ENCODE results near the gene ELMO1.

The ELMO1 gene

DNA sequence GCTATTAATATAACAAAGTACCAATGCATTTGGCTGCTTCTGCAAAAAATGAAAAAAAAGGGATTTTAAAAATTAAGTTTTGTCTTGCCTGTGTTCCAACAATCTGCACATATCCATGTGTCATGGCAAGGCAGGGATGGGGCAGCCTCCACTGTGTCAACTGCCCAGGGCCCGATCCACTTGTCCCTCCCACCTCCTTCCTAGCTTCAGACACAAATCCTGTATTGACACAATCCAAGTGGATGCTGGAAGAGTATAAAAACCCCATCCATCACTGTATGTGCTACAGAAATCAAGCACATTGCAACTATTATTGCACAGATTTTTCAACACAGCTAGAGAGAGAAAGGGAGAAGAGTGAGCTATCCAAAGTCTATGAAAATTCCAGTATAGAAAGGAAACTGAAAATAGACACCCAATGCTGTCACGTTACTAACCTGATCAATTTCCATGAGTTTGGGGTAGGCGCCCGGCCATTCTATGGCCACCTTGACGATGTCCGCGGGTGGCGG, 106.4 kb downstream of the ELMO1 start:
- DNase-seq: no peak

DNA sequence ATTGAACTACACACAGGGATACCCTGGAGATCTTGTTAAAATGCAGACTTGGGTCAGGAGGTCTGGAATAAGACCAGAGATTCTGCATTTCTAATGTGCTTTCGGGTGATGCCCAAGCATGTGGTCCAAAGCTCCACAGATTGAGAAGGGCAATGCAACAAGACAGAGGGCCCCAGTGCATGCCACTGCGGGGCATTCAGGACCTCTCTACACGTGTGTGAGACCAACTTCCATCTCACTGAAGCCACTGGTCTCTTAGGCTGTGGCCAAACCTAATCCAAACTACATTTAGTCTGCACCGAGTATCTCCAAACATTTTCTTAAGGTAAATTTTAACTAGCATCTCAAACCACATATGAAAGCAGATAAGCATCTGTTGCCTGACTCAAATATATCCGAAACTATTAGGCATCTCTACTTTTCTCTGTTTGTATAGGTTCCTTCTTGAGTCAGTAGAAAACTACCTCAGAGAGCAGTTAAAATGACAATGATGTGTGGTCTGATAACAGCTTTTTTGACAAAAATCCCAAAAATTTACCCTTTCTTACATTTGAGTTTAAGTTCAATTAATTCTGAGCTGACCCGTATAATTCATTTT, 107.5 kb downstream of the ELMO1 start:
- no peak for DNase-seq

DNA sequence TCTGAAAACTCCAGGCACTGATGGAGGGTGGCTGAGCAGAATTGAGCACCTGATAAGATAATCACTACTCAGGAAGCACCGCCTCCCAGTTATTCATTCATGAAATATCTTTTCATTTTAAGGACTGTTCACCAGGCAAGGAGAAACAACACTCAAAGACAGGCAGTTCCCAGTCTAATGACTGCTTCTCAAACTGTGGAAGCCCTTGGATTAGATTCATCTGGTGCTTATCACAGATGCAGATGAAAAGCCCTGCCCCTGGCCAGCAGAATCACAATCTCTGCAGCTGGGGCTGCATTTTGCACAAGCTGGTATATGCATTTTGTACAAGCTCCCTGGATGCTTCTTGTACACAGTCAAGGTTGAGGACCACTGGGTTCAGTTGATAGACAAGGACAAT, 109.7 kb downstream of the ELMO1 start:
- no peak for DNase-seq

DNA sequence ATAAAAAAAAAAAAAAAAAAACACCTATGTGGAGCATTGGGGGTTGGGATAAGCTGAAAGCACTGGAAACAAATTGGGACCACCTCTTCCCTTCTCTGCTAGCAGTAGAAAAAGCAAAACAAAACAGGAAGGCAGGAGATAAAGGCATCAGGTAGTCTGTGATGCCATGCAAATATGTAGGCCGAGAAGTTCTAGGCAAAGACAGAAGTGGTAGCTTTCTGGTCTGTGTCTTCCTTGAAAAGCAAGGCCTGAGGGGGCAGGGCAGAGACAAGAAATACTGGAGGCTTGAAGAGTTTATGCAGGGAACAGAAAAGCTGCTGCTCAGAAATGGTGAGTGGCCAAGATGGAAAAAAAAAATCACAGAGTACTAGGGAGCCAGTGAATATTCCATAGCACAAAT, 111.1 kb downstream of the ELMO1 start:
- no peak for DNase-seq

DNA sequence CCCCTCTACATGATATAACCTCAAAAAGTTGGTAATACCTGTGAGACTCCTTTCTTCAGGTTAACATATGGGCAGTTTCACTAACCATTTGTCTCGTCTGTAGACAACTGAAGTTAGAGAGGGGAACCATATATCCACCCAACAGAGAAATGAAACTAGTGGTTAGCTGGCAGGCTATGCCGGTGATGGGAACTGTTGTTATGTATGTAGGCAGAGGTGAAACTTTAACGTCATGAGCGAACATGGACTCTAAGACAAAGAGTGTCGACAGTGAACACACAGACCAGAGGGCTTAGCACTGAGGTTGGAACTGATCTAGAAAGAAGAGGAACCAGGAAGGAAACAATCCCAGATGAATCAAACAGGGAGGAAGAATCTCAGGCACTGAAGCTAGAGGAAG, 112.4 kb downstream of the ELMO1 start:
- no peak for DNase-seq

DNA sequence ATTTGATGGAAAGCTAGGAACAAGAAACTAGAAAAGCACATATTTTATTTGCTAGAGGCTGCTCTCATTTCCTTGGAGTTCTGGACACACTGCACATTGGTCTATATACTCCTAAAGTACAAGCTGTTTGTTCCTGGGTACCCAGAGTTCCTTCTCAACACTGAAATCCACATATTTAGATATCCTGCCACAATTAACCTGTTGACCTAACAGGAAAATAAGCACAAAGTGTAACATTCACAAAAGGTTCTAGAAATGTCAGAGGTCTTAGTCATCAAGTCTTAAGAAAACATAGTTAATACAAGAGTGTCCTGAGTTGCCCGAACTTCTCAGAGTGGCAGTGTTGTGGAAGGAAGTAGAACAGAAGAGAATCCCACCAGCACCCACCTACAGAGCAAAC, 115.6 kb downstream of the ELMO1 start:
- DNase-seq: no peak

DNA sequence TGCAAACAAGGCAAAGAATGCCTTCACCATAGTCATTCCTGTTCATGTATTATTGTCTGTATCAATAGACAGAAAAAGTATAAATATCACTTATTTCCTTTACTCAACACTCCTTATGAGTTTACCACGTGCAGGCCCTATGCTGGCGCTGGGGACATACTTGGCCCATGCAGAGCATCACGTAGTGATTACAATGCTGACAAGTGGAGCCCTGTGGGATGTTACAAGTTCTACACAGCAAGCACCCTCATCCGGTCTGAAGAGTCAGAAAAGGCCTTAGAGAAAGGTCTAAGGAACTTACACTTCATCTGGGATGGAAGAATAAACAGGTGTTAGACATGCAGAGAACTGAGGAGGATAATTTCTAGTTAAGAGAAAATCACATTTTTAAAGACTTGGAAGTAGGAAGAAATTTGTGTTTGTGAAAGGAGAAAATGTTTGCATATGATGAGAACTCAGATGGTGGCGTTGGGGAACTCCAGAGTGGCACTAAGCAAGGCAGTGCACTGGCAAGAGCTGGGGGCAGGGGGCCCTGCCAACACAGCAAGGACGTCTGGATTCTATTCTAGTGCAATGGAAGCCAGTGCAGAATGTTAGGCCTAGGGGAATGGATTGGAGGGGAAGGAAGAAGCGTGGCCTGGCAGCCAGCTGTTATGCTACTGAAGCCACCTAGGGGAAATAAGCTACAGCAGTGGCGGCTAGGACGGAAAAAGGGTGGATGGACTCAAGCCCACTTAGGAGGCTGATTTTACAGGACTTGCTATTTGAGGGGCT, 116.2 kb downstream of the ELMO1 start:
- no peak for DNase-seq

DNA sequence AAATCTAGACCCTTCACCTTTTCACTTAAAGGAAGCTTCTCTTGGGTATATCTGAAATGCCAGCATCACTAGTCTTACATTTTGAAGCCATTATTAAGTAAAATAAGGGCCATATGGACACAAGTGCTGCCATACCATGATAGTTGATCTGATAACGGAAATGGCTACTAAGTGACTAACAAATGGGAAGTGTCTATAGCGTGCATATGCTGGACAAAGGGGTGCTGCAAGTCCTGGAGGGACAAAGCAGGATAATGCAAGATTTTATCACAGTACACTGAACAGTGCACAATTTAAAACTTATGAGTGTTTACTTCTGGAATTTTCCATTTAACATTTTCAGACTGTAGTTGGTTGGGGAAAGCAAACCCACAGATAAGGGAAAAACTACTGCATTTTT, 117.9 kb downstream of the ELMO1 start:
- no peak for DNase-seq

DNA sequence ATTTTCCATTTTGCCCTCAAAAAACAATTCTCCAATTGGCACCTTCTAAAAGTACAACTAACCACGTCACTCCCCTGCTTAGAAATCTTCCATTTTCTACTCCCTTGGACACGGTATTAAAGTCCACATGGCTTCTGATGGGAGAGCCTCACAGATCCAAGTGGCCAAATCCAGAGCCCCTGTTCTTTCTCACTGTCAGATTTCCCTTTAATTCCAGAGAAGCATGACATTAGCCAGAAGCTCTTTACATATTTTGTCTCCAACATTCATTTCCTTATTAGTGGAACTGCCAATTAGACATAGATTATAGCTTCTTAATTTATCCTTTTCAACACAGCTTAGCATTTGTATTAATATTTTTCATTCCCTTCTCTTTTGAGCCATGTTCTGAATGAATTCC, 118.7 kb downstream of the ELMO1 start:
- DNase-seq: no peak

DNA sequence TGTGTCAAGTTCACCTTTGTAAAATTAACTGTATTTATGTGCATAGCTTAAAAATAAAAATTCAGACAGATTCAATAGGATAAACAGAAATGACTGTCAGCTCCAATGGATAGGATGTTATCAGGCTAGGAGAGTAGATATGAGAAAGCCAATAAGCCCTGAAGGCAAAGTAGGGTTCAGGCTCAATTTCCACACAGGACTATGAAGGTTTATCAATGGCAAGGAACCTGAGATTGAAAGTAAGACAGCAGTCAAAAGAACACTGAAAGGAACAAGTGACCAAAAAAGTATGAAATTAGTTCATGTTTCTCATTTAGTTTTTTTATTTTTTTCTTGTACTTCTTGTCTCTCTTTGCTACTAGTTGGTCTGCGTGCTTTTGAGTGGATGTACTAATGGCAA, 121.4 kb downstream of the ELMO1 start:
- no peak for DNase-seq

DNA sequence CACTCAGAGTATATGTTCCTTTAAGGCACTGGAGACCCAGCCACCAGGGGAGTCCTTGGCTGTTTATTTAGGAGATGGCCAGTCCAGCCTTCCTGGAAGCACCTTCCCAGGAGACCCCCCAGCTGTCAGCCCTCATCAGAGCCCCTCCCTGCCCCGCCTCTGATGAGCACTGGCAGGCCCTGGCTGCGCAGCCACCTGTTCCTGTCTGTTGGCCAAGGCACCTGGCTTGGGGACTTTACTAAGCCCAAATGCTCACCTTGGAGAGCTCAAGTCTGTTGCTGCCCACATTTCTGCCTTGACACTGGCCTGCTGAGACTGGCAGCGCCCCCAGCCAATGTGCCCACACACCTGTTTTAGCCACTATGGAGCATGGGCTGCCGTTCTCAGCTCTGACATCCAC, 124.7 kb downstream of the ELMO1 start:
- DNase-seq: no peak

DNA sequence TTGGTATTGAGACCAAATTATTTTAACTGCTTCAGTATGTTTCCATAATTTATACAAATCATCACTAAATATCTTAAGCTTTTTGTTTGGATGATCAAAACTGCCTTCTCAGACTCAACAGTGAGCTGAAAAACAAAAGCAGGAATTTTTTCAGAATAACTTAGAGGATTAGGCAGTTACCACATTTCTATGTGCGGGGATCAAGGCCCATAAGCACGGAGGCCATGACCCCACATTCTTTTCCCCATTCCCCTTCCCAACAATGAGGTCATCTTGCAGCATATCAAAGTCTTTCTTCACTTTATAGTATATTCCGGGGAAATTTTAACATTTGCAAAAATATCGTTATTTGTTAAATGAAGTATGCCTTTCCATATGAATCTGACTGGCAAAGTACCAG, 125.8 kb downstream of the ELMO1 start:
- DNase-seq: no peak

DNA sequence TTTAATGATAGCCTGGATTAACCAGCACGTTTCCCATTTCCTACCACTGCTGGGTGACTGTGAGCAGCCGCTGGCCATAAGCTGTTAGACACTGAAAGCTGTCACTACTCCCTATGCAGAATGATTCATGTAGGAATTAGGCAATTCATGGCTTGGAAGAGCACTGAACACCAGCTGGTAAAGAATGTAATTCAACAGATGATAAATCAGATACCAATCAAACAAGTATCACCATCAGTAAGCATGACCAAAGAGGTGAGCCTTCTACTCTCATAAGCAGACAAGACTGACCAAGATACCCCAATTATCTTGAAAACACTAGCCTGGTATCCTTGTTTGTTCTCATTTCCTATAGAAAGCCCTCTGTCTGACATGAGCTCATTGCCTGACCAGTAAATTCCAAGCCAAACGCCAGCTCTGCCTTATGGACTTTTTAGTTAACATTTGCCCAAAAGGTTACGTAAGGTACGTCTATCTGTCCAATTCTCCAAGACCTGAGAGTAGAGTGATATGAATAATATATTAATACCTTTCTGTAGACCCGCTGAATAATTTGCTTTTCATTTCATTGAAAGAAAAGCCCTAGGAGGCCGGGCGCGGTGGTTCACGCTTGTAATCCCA, 127.7 kb downstream of the ELMO1 start:
- no peak for DNase-seq

DNA sequence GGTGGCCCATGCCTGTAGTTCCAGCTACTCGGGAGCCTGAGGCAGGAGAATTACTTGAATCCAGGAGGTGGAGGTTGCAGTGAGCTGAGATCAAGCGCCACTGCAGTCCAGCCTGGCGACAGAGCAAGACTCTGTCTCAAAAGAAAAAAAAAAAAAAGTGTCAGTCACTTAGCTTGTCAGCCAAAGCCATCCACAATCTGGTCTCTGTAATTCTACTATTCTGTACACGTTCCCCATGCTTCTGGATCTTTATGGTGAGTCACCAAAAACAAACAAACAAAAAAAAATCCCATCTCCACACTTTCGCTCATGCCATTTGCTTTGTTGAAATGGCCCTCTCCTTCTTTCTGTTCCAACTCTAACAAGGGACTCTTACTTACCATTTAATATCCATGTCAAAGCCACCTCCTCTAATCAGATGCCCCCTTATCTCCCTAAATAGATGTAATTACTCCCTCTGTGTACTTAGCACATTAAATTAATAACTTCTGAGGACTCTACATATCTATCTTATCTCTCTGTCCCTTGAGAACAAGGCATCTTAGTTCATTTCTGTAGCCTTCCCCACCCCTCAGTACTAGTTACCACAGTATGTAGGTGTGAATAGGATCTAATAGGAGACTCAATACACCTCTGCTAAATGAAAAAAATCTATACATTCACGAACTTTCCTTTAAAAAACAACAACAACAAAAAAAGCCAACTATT, 128.4 kb downstream of the ELMO1 start:
- no peak for DNase-seq

DNA sequence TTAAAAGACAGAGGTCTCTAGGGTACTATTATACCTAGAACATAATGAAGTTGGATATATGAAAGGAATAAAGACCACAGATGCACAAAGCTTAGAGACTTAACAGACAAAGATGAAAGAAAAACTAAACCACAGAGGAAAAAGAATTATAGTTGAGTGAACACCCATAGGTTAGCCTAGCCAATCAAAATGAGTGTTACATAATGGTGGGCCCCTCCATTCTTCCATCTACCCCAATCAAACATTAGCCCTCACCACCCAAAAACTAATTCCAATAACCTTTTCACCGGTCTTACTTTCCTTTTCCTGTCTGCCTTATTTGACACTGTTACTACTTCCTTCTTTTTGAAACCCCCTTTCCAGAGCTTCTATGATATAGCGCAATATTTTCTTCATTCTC, 130.1 kb downstream of the ELMO1 start:
- DNase-seq: no peak

DNA sequence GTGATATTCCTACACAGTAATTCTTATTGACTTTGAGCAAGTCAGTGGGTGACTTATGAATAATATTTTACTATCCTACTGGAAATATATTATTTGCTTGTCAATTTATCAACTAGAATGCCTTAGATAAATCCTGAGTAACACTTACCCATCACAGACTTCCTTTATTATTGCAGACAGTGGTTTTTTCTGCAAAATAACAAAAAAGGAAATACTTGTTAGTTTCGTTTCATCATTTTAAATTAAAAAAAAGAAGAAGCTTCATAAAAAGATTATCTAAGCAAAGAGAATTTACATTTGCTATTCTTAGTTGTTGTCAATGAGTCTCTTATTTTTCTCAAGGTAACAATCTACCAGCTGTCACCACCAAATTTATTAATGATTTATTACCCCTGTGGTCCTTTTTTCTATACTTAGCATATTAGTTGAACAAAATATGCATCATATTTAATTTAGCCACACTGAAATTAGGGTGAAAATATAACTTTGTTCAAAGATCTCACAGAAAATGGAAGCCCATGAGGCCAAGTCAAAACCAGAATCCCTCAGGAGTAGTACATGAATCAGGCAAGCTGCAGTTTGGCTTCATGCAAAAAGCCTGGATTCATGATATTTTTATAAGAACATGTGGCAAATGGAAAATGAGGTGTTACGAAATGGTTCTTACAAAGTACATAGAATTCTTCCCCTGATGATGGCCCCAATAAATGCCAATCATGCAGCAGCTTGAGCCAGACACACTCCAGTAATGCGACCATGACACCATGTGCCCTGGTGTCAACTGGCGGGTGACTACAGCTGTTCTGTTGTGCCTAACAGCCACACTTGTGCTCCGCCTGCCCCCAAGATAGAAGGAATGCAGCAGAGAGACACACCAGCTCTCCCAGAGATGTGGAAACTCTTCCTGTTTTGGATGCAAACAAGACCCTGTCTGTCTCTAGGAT, 132.6 kb downstream of the ELMO1 start:
- DNase-seq: no peak

DNA sequence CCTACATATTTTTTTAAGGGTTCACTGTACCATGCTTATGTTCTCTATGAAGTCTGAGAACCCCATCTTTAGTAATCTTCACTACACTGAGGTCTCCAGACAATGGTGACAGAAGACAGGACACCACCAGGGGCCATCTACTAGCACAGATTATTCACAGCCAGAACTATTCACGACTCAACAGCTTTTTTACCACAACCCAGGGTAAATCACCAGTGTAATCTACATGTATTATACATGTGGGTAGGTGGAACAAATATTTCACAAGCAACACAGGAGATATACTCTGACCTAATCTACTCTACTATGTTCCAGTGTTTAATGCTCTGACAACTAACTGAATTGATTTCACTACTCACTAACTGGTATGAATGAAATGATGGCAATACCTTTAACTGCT, 136.1 kb downstream of the ELMO1 start:
- no peak for DNase-seq

DNA sequence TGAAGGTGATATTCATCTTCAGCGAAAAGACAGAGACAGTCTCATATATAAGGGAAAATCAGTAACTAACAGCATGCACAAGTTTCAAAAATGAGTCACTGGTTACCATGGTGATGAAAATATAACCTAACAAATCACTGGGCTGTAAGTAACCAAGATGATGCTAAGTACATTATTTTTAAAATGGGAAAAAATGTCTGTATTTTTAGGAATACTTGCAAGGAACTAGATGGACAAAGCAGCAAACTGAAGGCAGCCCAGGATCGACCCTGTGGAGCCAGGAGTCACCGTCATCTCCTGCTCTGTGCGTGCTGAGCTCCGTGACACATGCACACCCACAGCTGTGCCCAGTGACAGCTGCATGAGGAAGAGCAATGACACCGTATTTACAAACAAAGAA, 137.3 kb downstream of the ELMO1 start:
- no peak for DNase-seq

DNA sequence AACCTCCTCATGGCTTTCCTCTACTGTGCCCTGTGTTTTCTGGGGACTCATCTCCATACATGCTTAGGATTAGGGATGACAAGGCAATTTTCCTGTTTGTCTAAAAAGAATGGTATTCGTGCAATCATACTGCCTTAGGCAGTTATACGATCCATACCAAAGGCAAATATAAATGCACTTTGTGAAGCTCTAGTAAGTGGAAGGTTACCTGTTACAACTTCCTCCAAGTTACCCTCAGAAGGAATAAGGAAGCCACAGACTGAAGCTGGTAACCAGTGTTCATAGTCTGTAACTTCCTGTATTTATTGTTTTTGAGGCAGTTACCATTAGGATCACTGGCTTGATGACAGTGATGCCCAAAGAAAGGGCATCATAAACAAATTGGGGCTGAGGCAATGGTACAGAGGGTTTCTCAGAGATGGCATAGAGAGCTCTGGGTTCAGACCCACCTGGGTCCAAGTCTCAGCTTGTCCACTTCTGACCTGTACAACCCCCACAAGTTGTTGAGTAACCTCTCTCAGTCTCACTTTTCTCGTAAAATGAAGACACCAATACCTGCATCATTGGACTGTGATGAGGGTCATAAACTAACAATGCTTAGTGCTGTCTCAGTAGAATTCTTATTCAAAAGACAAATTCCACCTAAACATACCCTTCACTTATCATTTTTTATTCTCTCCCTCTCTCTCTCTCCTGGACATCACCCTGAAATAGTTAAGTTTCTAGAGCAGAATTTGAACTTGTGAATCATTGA, 138.2 kb downstream of the ELMO1 start:
- no peak for DNase-seq

DNA sequence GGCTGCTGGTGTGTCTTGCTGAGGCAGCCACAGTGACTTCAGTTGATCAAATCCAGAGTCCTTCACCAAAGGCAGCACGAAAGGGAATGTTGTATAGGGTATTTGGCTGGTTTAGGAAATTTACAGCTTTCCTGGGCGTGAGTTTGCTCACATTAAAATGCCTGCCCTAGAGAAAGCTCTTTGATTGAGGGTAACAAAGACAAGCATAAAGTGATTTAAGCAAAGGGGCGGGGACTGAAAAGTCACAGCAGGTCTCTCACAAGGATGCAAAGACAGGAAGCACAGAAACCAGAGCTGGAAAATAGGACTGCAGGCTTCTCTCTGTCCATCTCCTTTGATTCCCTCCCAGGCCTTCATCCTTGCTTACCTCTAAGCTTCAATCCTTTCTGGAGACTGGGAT, 139.2 kb downstream of the ELMO1 start:
- no peak for DNase-seq

DNA sequence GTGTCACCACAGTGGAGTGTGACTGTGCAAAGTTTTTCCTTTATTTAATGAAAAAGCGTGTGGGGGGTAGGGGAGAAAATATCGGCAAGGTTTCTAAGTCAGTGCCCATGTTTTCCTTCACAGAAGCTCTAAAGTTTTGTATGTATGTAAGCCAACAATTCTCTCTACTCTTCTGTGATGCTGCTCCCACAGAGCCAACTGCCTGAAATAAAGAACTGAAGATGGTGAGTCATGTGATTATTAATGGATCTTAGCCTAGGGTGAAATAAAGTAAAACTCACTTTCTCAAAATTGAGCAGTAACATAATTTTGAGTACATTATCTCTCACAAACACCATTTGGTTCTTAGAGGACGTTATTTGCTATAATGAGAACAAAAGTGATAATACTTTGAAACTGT, 143.7 kb downstream of the ELMO1 start:
- DNase-seq: no peak

DNA sequence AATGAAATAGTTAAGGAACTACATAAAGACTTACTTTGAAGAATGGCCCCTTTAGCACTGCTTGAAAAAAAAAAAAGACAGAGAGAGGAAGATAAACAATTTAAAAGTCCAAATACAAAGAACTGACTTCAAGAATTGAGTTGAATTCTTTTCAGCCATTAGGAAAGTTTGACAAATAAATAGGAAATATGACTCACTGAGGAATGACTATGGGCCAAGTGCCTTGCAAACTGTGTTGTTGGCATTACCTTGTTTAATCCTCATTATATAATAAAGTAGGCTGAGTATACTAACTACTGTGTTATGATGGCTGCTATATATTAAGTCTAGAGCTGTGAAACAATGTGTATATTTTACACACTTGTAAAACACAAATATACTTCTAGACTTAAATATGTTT, 151.1 kb downstream of the ELMO1 start:
- DNase-seq: no peak
